GM10847 (cell line): ENCODE results near the gene CBLB.

Source experiments
- POLR2A ChIP-seq: IDR thresholded peaks from 2 replicates; pipeline ENCODE4 v1.6.1; 2011; ENCODE audit not compliant: insufficient read length; ENCODE audit errors: extremely low read depth

Gene CBLB

GRCh38 chr3:105822171-105823123 lies 46.4 kb downstream of the CBLB start:
- no peak for TF ChIP-seq POLR2A

- TF ChIP-seq POLR2A = no peak
Measured at GRCh38 chr3:105821433-105821832, 47.4 kb downstream of the CBLB start.

- TF ChIP-seq POLR2A = no peak
Measured at GRCh38 chr3:105816833-105817232, 52.0 kb downstream of the CBLB start.

GRCh38 chr3:105813710-105814109 lies 55.1 kb downstream of the CBLB start:
- no peak for TF ChIP-seq POLR2A

DNA sequence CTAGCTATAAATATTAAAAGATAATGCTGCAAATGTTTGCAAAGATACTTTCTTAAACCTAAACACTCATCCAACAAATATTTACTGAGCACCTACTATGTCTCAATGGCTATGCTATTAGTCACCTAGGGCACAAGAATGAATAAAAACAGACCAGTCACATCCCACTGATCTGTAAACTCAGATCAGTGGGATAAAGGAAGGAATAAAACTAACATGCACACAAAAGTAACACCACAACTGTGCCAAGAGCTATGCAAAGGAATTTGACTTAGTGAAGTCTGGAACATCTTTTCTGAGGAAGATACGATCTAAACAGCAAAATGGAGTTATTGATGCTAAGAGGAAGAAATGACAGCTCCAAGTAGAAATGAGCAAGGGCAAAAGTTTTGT lies 56.6 kb downstream of the CBLB start:
- TF ChIP-seq POLR2A = no peak

GRCh38 chr3:105811518-105812193 lies 57.2 kb downstream of the CBLB start:
- no peak for TF ChIP-seq POLR2A

DNA sequence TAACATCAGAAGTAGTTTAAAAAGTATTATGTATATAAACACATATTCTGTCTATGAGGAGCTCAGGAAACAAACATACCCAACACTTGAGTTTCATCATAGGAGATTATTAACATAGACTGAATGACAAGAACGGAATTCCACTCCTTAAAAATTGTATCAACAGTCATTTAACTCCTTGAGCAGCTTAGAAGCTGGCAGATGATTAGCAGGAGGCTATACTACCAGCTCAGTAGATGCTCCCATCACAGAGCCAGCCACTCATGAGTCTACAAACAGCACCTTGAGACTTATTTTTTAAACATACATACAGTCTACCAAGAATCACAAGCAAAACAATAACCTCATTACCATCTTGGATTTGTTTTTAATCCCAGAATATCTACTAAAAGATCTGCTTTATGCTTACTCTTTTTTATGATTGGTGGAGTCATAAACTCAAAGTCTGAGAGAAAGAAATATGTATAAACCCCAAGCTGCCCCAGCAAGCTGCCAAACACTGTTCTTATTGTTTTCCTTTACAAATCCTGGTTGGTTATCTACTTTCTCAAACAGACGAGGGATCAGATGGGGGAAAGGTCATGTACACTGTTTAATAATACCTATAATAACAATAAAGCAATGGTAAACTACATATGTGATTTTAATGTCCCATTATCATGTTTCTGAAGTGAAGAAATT lies 59.5 kb downstream of the CBLB start:
- no peak for TF ChIP-seq POLR2A

GRCh38 chr3:105807701-105808100 lies 61.1 kb downstream of the CBLB start:
- TF ChIP-seq POLR2A = no peak

DNA sequence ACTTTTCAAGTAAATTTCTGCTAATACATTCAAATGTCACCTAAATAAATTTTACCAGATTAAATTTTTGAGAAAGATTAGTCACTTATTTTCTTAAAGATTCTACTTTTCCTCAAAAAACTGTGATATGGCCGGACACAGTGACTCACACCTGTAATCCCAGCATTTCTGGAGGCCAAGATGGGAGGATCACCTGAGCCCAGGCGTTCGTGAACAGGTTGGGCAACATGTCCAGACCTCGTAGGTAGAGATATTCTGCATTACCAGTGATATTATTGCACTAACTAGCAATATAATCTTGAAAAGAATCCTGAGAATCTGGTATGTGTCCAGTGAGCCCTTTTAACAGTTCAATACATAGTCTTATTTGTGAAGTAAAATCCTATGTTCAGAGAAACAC lies 61.7 kb downstream of the CBLB start:
- no peak for TF ChIP-seq POLR2A

- no peak for TF ChIP-seq POLR2A
Measured at GRCh38 chr3:105806359-105806758, 62.5 kb downstream of the CBLB start.

- no peak for TF ChIP-seq POLR2A
Measured at GRCh38 chr3:105805404-105805803, 63.4 kb downstream of the CBLB start.

DNA sequence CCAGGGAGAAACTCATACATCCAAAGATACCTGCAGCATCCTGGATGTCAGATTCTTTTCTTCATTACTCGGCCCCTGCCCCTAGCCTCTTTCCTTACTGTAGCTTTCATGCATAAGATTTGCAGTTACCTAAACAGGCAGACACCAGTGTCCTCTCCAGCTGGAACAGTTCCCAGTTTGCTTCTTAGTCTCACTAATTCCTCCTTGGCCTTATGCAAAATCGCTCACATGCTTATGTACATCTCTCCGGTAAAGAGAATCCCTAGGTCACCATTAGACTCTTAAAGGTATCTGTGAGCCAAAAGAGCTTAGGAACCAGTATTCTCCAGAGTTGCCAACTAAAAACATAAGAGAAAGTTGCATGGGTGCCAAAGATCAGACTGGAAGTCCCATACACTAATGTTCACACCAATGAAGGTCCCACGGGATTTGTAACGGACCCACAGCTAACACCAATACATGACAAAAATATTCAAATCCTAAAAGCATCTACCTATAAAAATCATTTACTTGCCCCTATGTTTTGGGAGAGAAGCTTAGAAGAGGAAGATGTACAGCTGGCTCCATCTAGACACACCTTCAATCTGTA lies 66.6 kb downstream of the CBLB start:
- TF ChIP-seq POLR2A = no peak

- TF ChIP-seq POLR2A = no peak
Measured at GRCh38 chr3:105801397-105801796, 67.4 kb downstream of the CBLB start.

DNA sequence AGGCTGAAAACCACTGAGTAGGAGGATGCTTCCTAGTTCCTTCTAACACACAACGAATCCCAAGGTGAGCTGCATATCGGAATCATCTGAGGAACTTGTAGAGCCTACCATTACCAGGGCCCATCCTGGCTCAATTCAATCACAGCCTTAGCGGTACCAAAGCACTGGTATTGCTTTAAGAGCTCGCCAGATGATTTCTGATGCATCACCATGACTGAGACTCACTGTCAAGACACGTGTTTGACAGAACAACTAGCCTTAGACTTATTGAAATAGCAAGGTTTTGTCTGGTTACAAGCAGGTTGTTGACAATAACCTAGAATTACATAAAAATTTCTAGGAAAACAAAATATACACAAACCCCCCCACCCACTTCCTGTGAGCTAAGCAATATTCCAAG lies 68.5 kb downstream of the CBLB start:
- TF ChIP-seq POLR2A = no peak

GRCh38 chr3:105799286-105799685 lies 69.5 kb downstream of the CBLB start:
- TF ChIP-seq POLR2A = no peak

- no peak for TF ChIP-seq POLR2A
Measured at GRCh38 chr3:105798381-105798934, 70.4 kb downstream of the CBLB start.

DNA sequence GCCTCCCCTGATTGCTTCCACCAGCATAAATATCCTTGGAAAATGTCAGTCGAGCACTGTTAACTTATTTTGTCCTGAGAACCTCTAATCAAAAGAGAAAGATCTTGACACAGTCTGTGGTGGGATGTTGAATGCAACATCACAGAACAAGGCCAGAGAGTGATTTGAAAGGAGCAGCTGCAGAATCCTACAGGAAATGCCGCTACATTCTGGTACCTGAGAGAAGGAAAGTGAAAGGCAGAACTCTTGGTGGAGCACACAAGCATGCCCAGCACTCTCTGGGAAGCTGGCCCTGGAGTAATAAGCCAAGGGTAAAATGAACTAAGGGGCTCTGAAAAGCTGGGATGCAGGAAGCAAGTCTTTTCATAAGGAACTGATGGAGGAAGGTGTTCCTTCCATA lies 75.8 kb downstream of the CBLB start:
- TF ChIP-seq POLR2A = no peak
